ENCODE measurements around the gene PRIM2. TPM values are rescaled to one million over a fixed set of nuclear protein-coding genes. Genes with fewer than 3 reads are reported as not detected.
"Not testable (repeated sequence)": the region's sequence is repeated elsewhere in the genome, so short reads cannot be mapped to it uniquely, and the experiment has no call there.

Gene PRIM2
- total RNA-seq, 1 donor from 2014 or later = 3.7 TPM

- intact Hi-C loops (cut with DNase I) = not testable (repeated sequence)
Measured at GRCh38 chr6:57529755-57530154, 212.3 kb downstream of the PRIM2 start.

GRCh38 chr6:57532660-57533059 is 215.2 kb downstream of the PRIM2 start:
- intact Hi-C loops (cut with DNase I); DNase-seq (ENCODE audit: low spot score): not testable (repeated sequence)

More at GRCh38 chr6:57529755-57530154, 212.3 kb downstream of the PRIM2 start:
- not testable (repeated sequence) for DNase-seq (ENCODE audit: low spot score)

- intact Hi-C loops (cut with DNase I); DNase-seq (ENCODE audit: low spot score): not testable (repeated sequence)
Measured at GRCh38 chr6:57535121-57535520, 217.7 kb downstream of the PRIM2 start.

- DNase-seq (ENCODE audit: low spot score); intact Hi-C loops (cut with DNase I): not testable (repeated sequence)
Measured at GRCh38 chr6:57535994-57536393, 218.6 kb downstream of the PRIM2 start.

GRCh38 chr6:57537916-57538315 is 220.5 kb downstream of the PRIM2 start:
- intact Hi-C loops (cut with DNase I); DNase-seq (ENCODE audit: low spot score): not testable (repeated sequence)

- DNase-seq (ENCODE audit: low spot score); intact Hi-C loops (cut with DNase I): not testable (repeated sequence)
Measured at GRCh38 chr6:57551961-57552360, 234.5 kb downstream of the PRIM2 start.

- DNase-seq (ENCODE audit: low spot score); intact Hi-C loops (cut with DNase I): not testable (repeated sequence)
Measured at GRCh38 chr6:57557855-57558254, 240.4 kb downstream of the PRIM2 start.

- intact Hi-C loops (cut with DNase I); DNase-seq (ENCODE audit: low spot score): not testable (repeated sequence)
Measured at GRCh38 chr6:57559170-57559569, 241.7 kb downstream of the PRIM2 start.

- DNase-seq (ENCODE audit: low spot score); intact Hi-C loops (cut with DNase I): not testable (repeated sequence)
Measured at GRCh38 chr6:57562233-57562632, 244.8 kb downstream of the PRIM2 start.

GRCh38 chr6:57572119-57572518 is 254.7 kb downstream of the PRIM2 start:
- DNase-seq (ENCODE audit: low spot score); intact Hi-C loops (cut with DNase I): not testable (repeated sequence)

- DNase-seq (ENCODE audit: low spot score); intact Hi-C loops (cut with DNase I): not testable (repeated sequence)
Measured at GRCh38 chr6:57572844-57573243, 255.4 kb downstream of the PRIM2 start.

- intact Hi-C loops (cut with DNase I); DNase-seq (ENCODE audit: low spot score): not testable (repeated sequence)
Measured at GRCh38 chr6:57577023-57577422, 259.6 kb downstream of the PRIM2 start.

GRCh38 chr6:57579489-57579888 is 262.1 kb downstream of the PRIM2 start:
- intact Hi-C loops (cut with DNase I); DNase-seq (ENCODE audit: low spot score): not testable (repeated sequence)

- intact Hi-C loops (cut with DNase I); DNase-seq (ENCODE audit: low spot score): not testable (repeated sequence)
Measured at GRCh38 chr6:57581586-57581985, 264.2 kb downstream of the PRIM2 start.

GRCh38 chr6:57601105-57601504 is 283.7 kb downstream of the PRIM2 start:
- intact Hi-C loops (cut with DNase I); DNase-seq (ENCODE audit: low spot score): not testable (repeated sequence)

GRCh38 chr6:57605303-57605702 is 287.9 kb downstream of the PRIM2 start:
- DNase-seq (ENCODE audit: low spot score); intact Hi-C loops (cut with DNase I): not testable (repeated sequence)

GRCh38 chr6:57606331-57606730 is 288.9 kb downstream of the PRIM2 start:
- DNase-seq (ENCODE audit: low spot score); intact Hi-C loops (cut with DNase I): not testable (repeated sequence)

- DNase-seq (ENCODE audit: low spot score); intact Hi-C loops (cut with DNase I): not testable (repeated sequence)
Measured at GRCh38 chr6:57610612-57611011, 293.2 kb downstream of the PRIM2 start.

GRCh38 chr6:57618959-57619358 is 301.5 kb downstream of the PRIM2 start:
- intact Hi-C loops (cut with DNase I); DNase-seq (ENCODE audit: low spot score): not testable (repeated sequence)

- DNase-seq (ENCODE audit: low spot score); intact Hi-C loops (cut with DNase I): not testable (repeated sequence)
Measured at GRCh38 chr6:57631773-57632172, 314.3 kb downstream of the PRIM2 start.

- DNase-seq (ENCODE audit: low spot score); intact Hi-C loops (cut with DNase I): not testable (repeated sequence)
Measured at GRCh38 chr6:57658526-57658925, 341.1 kb downstream of the PRIM2 start.

GRCh38 chr6:57659794-57660193 is 342.4 kb downstream of the PRIM2 start:
- DNase-seq (ENCODE audit: low spot score); intact Hi-C loops (cut with DNase I): not testable (repeated sequence)

Data from cardiac septum (tissue), 1 donor.